Inflammatory macrophage treated with lipopolysaccharide for 1 hour (primary cell): ENCODE results near the gene EIF1B.
"Not testable (repeated sequence)": the region's sequence is repeated elsewhere in the genome, so short reads cannot be mapped to it uniquely, and the experiment has no call there.

ENCODE experiments used
- DNase-seq, 2 donors: peaks; one replicate each; pipeline ENCODE4 v3.0.0-alpha.2; 2020 to 2022

EIF1B gene

DNA sequence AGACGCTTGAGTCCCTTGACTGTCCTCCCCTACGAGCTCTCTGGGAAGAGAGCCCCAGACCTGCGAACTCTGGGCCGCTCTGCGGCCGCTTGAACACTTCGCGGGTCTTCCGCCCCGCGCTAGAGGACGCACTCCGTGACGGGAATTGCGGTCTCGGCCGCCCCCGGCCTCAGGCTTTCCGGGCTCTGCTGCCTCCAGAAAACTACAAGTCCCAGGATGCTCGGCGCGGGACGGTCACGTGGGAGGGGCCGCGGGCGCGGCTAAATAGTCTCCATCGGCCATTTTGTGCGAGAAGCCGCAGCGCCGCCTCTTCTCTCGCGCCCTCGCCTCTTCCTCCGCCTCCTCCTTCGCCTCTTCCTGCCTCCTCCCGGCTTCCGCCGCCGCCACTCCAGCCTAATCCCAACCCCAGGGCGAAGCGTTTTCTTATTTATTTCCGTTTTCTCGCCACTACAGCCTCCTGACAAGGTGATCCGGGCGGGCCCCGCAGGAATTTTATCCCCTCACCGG lies at the start of gene EIF1B:
TSS of gene EIF1B (plus strand) at position 290 of the 507 bp plus-strand sequence. CDS start 235 bp downstream, outside the sequence.
- DNase-seq = peak; percentile 97 to 99

DNA sequence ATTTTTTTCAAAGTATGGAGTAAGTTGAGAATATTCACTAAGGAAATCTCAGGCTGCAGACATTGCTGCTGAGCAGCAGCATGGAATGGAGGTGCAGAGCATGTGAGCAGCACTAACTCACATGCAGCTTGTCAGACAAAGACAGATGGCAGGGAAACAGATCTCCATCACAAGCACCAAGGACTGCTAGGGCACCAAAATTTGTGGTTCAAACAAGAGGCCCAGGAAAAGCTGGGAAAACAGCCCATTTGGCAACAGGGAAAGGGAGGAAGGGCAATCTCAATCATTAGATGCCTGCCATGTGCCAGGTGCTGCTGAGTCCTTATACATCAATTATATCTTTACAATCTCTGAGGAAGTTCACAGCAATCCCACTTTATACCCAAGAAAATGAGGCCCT lies 47.2 kb upstream of the EIF1B start:
- no peak for DNase-seq

DNA sequence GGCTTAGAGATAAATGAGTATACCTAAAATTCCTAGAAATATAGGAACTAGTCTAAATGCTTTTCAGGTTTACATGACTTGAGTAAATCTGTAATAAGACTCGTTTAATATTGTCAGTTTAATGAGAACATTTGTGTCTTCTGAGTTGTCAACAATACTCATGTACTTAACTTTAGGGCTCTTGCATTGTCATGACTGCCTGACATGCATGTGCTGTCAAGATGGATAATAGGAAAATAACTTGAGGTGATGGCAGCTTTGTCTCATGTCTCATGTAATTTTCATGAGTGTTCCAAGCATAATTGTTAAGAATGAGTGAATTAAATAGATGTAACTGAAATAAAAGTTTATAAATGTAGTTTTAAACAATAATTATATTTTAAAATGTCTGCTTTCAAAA lies 45.1 kb upstream of the EIF1B start:
- DNase-seq = no peak

DNA sequence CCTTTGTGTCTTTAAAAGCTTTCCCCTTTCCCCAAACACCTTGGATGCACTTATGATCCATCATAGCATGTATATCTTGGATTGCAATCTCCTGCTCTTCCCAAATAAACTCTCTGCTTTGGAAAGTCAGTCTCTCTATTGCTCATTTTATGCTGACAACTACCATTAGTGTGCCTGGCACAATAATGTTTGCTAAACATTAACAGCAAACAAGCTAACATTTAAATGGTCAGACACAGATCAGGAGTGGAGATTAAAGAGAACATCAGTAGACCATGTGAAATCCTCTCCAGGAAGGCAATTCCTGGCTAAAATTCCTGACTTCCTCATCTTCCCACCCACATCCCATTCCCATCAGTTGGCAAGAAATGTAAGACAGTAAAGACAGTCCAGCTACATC lies 44.3 kb upstream of the EIF1B start:
- DNase-seq = no peak

DNA sequence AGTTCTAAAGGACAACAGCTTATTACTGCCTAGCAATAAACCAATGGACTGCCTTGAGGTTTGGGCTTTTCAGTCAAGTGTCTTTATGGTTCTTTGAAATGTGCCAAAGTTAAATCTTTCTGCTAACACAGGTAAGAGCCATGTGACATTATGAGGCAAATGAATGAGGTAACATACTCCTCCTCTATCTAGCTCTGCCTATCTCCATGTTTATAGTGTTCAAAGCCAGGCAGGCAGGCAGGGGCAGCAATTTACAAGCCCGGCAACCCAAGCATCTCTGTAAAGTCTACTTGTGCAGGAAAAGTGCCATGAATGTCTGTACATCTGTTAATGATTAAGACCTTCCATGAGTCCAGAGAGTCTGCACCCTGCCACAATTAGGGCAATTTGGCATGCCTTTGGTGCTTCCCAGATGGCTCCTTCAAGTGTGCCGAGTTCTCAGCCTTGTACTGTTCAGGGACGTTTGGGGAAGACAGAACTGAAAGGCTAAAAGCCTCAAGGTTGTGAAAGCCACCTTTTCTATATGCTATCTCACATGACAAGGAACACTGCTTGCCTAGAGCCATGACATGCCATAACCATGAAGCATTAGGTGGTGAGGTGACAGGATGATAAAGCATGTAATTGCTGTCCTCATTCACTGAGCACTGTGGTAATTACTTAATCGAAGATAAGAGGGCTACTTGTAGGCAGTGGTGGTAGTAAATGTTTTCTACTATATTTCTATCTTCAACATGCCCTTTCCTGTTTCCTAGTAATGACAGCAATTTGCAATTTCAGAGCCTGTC lies 41.4 kb upstream of the EIF1B start:
- no peak for DNase-seq

DNA sequence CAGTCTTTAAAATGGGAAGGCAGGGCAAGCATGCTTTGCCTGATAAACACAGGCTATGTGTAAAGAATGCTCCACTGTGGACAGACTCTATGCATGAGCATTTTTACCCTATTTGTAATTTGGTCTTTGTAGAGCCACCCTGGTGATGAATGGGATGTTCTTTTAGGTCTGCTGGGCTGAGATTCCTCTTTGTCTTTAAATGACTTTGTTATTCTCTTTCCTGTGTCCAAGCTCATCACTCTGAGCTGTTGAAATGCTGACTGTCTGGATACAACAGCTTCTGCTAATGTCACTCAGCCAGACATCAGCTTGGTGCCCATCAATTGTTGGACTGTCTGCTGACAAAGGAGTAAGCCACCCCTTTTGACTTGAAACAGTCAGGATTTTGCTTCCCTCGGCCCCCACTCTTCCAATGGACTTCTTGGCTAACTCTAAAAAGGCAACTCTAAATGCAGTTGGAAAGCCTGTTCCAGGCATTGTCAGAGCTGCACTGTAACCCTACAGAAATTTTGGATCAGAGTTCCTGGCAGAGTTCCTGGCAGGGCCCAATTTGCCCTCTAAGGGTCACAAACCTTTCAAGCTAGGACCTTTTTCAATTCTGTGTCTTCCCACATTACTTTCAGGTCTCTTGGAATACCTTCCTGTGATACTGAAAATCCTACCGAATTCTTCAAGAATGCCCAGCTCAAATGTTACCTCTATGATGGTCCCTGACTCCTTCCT lies 40.5 kb upstream of the EIF1B start:
- DNase-seq = no peak

DNA sequence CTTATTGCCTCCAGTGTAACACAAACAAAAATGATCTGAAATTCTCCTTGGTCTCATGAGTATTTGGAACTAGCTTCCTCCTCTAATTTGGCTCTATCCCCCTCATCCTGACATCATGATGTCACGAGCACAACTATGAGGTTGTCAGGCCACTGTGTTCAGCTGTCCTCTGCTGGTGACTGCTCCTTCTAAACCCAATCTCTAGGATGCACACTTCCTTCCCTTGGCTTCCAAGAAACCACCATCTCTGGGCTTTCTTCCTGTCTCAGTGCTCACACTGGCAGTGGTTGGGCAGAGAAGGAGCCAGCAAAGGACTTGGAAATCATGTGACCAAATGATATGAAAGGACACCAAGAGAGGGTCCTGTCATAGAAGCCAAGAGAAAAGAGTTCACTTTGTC lies 30.7 kb upstream of the EIF1B start:
- no peak for DNase-seq

DNA sequence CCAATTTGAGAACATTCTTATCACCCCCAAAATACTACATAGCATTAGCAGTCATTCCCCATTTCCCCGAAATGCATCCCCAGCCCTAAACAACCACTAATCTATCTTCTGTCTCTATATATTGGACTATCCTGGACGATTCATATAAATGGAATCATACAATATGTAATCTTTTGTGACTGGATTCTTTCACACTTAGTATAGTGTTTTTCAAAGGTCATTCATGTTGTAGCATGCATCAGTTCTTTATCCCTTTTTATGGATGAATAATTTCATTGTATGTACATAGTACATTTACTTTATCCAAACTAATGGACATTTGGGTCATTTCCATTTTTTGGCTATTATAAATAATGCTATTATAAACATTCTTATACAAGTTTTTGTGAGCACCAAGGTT lies 27.5 kb upstream of the EIF1B start:
- DNase-seq = no peak

DNA sequence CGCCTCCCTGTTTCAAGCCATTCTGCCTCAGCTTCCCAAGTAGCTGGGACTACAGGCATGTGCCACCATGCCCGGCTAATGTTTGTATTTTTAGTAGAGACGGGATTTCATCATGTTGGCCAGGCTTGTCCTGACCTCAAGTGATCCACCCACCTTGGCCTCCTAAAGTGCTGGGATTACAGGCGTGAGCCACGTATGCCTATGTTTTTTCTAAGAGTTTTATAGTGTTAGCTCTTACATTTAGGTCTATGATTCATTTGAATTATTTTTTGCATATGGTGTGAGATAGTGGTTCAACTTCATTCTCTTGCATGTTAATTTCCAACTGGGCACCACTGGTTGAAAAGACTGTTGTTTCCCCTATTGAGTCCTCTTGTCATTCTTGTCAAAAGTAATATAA lies 26.4 kb upstream of the EIF1B start:
- not testable (repeated sequence) for DNase-seq

DNA sequence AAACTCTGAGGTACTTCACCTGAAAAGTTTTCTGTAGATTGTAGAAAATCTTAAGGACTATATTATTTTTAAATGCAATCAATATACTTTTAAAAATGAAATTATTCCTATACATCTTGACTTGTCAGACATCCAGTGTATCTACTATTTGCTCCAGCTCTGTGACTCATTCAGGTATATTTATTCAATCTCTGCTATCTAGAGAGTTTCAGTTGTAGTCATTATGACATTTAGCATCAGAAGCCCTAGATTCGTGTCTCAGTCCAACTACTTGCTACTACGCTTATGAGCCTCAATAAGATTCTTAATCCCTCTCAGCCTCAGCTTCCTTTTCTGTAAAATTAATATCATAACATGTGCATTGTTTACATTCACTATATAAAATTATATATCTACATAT lies 22.3 kb upstream of the EIF1B start:
- DNase-seq = no peak

DNA sequence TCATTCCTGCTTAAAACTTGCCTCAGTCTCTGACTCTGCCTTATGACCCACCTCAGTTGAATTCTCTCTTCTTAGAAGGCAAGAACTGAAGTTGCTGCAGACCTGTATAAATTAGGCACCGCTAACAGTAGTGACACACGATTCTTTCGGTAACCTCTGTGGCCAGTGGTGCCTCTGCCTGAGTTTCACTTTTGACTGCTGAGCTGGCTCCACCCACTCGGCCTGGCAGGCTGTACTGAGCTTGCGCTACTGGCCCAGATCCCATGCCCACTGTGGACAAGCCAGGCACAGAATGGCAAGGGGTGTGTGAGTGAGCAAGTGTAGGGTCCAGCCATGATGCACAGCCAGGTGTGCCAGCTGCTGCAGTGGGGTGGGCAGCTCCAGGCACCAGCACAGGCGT lies 19.1 kb upstream of the EIF1B start:
- DNase-seq = no peak

DNA sequence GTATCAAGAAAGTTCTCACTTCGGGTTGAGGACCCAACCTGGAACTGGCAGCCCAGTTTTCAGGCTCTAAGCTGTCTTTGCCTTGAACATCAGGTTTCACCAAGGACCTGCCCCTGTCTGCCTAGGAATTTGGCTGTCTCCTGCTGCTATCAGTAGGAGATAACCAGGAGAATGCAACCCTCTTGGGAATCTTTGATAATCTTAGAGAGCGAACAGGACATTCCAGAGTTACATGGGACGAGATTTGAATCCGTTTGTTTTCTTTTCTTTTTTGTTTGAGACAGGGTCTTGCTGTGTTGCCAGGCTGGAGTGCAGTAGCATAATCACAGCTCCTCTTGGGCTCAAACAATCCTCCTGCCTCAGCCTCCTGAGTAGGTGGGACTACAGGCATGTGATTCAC lies 18.0 kb upstream of the EIF1B start:
- no peak for DNase-seq

DNA sequence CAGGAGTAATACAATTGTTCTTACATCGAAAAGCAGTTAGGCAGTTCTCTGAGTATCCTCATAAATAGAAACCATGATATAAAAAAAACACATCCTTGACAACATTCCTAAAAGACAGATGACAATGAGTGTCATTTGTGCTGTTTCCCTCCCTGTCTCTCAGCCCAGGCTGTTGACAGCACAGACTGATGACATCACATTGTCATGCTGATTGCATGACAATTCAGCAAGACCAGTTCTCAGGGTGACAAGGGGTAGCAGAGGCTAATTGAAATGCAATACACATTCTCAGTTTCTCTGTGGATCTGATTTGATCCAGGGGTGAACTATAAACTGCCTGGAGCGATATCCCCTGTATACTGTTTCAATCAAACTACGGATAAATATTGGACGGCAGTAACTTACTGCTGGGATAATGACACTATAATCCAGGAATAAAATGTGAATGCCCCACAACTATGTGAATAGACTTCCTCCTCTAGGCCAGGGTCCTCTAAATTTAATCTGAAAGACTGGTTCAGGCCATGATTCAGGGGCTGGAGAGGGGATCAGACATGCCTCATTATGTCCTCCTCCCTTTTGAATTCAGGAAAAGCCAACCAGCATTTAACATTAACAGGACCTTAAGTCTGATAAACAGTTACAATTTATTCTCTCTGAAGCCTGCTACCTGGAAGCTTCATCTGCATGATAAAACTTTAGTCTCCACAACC lies 16.7 kb upstream of the EIF1B start:
- peak; percentile 36 to 67 for DNase-seq

DNA sequence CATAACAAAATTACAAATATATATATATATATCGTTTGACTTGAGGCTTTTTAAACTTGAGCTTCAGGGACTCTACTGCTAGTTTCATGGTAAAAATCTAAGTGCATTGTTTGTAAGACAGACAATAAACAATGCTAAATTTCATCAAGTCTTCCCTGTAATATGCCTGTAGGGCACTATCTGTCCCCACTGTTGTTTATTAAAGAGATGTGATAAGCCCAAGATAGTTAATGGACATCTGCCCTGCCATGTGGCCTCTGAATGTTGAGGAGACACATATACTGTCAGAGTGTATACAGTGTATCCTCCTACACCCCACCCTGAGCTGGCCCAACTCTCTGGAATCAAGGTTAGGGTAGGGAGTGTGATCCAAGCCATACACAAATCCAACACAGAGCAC lies 15.1 kb upstream of the EIF1B start:
- no peak for DNase-seq

DNA sequence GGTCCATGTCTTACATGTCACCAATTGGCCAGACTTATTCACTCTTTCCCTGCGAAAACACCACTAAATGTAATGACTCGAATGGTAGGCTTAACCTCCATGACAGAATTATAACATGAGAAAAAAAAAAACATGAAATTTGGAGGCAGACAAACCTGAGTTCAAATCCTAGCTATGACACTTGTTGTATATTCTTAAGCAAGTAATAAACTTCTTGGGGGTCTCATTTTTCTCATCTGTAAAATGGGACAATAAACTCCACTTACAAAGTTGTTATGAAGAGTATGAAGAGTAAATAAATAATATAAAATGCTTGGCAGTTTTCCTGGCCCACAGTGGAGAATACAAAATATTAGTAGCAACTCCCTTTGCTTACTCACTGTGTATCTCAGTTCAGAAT lies 11.4 kb upstream of the EIF1B start:
- no peak for DNase-seq

DNA sequence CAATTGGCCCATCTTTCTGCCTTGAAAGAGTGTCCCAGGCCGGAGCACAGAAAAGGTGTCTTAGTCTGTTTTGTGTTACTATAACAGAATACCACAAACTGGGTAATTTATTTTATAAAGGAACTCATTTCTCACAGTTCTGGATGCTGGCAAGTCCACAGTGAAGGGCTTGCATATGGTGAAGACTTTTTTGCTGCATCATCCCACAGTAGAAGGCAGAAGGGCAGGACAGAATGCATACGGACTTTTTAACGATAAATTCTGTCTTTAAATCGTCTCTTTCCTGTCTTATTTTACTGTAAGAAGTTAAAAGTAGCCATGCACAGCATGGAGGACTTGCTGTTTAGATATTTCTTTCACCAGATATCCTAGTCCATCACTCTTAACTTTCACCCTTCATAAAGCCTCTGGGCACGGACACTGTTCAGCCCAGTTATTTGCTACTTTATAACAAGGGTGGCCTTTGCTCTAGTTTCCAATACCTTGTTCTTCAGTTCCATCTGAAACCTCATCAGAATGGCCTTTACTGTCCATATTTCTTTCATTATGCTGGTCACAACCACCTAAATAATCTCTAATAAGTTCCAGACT lies 10.3 kb upstream of the EIF1B start:
- DNase-seq = no peak

DNA sequence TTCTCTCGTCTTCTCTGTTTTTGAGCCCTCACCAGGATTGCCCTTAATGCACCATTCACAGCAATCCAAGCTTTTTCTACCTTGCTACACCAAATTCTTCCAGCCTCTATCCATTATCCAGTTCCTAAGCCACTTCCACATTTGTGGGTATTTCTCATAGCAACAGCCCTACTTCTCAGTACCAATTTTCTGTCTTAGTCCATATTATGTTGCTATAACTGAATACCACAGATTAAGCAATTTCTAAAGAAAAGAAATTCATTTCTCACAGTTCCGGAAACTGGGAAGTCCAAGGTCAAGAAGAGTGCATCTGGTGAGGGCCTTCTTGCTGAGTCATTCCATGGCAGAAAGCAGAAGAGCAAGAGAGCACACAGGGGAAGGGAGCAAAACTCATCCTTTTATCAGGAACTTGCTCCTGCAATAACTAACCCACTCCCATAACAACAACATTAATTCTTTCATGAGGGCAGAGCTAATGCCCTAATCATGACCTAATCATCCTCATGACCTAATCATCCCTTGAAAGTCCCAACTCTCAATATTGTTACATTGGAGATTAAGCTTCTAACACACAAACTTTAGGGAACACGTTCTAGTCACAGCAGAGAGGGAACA lies 9.7 kb upstream of the EIF1B start:
- peak; percentile 91 to 99 for DNase-seq

DNA sequence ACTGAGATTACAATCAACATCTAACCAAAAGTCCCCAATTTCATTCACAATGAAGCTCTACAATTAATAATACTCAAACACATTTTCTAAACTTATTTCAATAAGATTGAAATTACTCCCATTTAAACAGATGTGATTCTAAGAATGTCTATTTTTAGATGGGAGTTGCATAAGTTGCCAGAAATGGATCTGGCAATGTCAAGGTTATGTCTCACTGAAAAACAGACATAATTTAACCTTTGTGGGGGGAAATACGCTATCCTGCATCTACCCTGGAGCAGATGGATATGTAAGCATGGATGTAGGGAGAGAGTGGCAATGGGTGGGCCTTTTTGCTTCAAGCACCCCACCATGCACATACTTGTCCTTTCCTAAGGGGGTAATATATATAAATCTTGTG lies 6.7 kb upstream of the EIF1B start:
- DNase-seq = no peak

DNA sequence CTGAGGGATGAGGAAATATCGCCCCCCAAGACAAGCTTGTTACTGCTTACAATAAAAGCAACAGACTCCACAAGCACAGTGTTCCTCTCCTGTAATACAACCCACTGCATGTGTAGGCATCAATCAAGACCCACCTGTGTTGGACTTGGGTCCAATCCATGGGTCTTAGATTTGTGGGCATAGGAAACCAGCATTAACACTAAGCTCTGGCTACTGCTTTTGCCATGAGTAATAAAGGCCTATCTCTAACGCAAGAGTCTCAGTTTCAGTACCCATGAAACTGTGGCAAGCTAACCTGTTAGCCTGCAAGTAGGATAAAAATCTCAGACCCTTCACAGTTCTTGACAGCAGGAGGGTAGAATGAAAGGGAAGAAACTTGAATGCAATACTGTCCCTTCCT lies 5.2 kb upstream of the EIF1B start:
- DNase-seq = no peak

DNA sequence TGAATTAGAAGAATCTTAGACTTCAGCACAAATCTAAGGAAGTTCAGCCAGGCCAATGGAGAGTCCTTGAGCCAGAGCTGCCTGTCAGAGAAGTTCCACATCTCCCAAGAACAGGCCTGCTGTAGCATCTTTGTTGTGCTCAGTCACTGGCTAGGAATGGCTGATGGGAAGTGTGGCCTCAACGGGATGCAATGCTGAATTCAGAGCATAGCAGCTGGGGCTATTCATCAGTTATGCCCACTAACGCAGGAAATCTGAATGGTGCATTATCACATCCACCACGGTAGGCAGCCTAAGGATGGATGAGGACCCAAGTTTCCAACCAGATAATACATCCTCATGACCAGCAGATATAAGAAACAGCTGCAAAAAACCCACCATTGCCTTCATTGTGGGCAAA lies 3.2 kb upstream of the EIF1B start:
- no peak for DNase-seq

DNA sequence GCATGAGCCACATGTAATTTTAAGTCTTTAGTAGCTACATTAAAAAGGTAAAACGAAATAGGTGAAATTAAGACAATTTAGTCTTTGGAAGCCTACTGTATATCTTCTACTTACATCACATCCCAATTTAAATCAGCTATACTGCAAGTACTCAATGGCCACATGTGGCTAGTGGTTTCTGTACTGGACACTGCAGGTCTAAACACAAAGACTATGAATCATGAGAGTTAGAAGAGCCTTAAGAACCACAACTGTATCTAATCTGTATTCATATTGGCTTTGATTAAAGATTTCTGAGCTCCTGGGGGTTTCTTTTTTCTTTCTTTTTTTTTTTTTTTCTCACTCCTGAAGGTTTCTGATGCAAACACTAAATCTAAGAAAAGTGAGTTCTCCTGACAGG lies 2.3 kb upstream of the EIF1B start:
- DNase-seq = no peak

DNA sequence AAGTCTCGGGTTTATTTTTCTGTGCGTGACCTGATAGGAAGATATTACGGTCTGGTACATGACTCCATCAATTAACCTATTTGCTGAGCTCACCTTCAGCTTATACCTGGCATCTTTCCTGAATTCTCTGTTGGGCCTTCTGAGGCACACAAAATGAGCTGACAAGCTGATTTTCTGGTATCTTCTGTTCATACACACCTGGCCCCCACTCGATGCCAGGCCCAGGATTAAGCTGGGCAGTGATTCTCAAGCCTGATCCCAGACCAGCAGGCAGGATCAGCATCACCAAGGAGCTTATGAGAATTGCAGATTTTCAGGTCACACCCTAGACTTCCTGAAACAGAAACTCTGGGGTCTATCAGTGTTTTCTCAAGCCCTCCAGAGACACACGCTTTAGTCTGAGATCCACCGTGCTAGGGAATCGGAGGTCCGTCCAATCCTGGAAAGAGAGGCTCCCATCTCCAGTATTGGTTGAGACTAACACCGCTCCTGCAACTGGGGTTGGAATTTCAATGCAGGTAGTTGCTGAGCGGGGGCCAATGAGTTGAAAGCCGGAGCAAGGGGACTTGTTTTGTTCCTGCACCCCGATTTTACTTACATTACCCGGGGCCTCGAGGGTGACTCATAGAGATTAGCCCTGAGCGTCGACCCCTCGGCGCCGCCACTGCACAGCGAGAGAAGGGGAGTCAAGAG lies 636 bp upstream of the EIF1B start:
- DNase-seq = no peak
